Measurements from ENCODE around the gene KCNC1.
A peak's percentile ranks its signal among the peaks of the same experiment; 100 is the strongest.

The KCNC1 gene

DNA sequence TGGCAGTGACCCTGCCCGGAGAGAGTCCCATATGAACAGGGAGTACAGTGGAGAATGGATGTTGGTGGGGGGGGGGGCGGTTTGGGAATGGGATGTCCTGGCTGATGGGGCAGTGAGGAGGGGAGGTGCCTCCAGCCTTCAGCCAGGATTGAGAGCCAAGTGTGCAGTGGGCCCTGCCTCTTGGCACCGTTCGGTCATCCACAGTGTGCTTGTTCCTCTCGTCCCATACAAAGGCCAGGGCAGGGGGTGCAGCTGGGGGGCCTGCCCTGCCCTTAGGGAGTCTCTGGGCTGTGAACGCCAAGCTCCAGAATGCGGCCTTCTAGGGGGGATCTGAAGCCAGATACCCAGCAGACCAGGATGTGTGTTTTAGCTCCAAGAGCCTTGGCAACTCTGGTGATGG is 34.0 kb downstream of the KCNC1 start:
- TF ChIP-seq, protein P1, sequence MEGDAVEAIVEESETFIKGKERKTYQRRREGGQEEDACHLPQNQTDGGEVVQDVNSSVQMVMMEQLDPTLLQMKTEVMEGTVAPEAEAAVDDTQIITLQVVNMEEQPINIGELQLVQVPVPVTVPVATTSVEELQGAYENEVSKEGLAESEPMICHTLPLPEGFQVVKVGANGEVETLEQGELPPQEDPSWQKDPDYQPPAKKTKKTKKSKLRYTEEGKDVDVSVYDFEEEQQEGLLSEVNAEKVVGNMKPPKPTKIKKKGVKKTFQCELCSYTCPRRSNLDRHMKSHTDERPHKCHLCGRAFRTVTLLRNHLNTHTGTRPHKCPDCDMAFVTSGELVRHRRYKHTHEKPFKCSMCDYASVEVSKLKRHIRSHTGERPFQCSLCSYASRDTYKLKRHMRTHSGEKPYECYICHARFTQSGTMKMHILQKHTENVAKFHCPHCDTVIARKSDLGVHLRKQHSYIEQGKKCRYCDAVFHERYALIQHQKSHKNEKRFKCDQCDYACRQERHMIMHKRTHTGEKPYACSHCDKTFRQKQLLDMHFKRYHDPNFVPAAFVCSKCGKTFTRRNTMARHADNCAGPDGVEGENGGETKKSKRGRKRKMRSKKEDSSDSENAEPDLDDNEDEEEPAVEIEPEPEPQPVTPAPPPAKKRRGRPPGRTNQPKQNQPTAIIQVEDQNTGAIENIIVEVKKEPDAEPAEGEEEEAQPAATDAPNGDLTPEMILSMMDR (IDR thresholded peaks at IDR 0.05; ENCODE audit: control insufficient read depth, extremely low read depth, insufficient read depth), result no peak
- no peak for DNase-seq (ENCODE audit: low read depth)
- no peak overlapping the region for H3K4me3 ChIP-seq (ENCODE audit: low read depth, low read length)

DNA sequence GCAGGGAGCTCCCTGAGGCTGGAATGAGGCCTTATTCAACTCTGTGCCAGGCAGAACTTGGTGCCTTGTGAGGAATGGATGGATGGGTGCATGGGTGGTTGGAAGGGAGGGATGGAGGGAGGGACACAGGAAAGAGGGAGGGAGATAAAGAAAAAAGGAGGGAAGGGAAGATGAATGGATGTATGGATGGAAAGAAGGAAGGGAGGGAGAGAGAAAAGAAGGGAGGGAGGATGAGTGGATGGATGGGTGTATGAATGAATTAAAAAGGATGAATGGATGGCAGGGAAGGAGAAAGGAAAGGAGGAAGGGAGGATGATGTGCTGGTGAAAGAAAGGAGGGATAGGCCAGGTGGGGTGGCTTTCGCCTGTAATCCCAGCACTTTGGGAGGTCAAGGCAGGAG is 34.6 kb downstream of the KCNC1 start:
- TF ChIP-seq, protein P1 (IDR thresholded peaks at IDR 0.05; ENCODE audit: control insufficient read depth, extremely low read depth, insufficient read depth), result no peak
- H3K4me3 ChIP-seq (ENCODE audit: low read depth, low read length), result no peak overlapping the region
- no peak for DNase-seq (ENCODE audit: low read depth)

DNA sequence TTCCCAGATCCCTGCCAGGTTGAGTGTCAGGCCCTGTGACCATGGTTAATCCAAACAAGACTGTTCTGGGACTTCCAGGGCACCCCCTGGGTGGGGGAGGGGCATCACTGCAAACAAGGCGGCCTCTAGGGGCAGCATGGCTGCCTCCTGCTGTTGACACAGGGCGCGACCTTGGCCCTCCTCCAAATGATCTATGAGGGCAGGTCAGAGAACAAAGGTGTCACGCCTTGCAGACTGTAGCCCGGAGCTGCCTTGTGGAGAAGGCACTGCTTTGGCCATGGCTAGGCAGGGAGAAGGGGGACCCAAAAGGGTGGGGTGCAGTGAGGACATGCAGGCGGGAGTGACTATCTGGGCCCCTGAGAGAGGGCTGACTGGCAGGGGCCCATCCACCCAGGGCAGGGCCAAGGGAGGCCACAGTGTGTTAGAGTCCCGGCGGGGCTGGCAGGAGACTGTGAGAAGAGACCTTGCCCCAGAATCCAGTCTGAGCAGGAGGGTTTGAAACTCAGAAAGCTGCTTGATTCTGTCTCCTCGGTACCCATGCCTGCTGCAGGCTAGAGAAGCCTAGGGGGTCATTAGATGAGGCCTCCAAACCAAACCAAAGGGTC is 35.6 kb downstream of the KCNC1 start:
- DNase-seq (ENCODE audit: low read depth), result no peak

GRCh38 chr11:17770917-17771316 is 36.3 kb downstream of the KCNC1 start:
- no peak overlapping the region for H3K4me3 ChIP-seq (ENCODE audit: low read depth, low read length)
- DNase-seq (ENCODE audit: low read depth), result no peak
- TF ChIP-seq, protein P1 (IDR thresholded peaks at IDR 0.05; ENCODE audit: control insufficient read depth, extremely low read depth, insufficient read depth), result peak; percentile 27

More for the DNA sequence above, 35.6 kb downstream of the KCNC1 start:
- TF ChIP-seq, protein P1 (IDR thresholded peaks at IDR 0.05; ENCODE audit: control insufficient read depth, extremely low read depth, insufficient read depth), result peak; percentile 34
- H3K4me3 ChIP-seq (ENCODE audit: low read depth, low read length), result no peak overlapping the region

GRCh38 chr11:17771415-17771814 is 36.8 kb downstream of the KCNC1 start:
- DNase-seq (ENCODE audit: low read depth), result no peak
- H3K4me3 ChIP-seq (ENCODE audit: low read depth, low read length), result no peak overlapping the region
- TF ChIP-seq, protein P1 (IDR thresholded peaks at IDR 0.05; ENCODE audit: control insufficient read depth, extremely low read depth, insufficient read depth), result no peak

DNA sequence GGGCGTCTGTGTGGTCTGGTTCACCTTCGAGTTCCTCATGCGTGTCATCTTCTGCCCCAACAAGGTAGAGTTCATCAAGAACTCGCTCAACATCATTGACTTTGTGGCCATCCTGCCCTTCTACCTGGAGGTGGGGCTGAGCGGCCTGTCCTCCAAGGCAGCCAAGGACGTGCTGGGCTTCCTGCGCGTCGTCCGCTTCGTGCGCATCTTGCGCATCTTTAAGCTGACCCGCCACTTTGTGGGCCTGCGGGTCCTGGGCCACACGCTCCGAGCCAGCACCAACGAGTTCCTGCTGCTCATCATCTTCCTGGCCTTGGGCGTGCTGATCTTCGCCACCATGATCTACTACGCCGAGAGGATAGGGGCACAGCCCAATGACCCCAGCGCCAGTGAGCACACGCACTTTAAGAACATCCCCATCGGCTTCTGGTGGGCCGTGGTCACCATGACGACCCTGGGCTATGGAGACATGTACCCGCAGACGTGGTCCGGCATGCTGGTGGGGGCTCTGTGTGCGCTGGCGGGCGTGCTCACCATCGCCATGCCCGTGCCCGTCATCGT is 37.3 kb downstream of the KCNC1 start:
- H3K4me3 ChIP-seq (ENCODE audit: low read depth, low read length), result no peak overlapping the region
- TF ChIP-seq, protein P1 (IDR thresholded peaks at IDR 0.05; ENCODE audit: control insufficient read depth, extremely low read depth, insufficient read depth), result no peak
- DNase-seq (ENCODE audit: low read depth), result no peak

Data from LNCaP clone FGC (cell line).